A549 (cell line): ENCODE data around the gene HACL1. TPM values are rescaled to one million over a fixed set of nuclear protein-coding genes. Genes with fewer than 3 reads are reported as not detected.

ENCODE experiments used
- ATAC-seq, 2 experiments: fragments of 200-7000 bp in 1 of 2; fragments of >200 bp in 1 of 2; cut with Nextera tagmentation in 1 of 2; cut with Tn5 transposase in 1 of 2; 3 replicates each; pipeline versions ENCODE4 v1.8.0 to v1.9.1; 2018 to 2020; ENCODE audit warnings: mild to moderate bottlenecking in 1 of 2, moderate library complexity in 1 of 2
- CTCF ChIA-PET: fragments of 300-600 bp; sonication (Branson Sonifier 250); formaldehyde crosslinking; extraction: SDS; loops from one replicate; lab custom pipeline; 2021; ENCODE audit warnings: antibody characterized with exemption, inconsistent platforms; lab: Yijun Ruan, JAX
- POLR2A ChIA-PET: fragments of 350-600 bp; formaldehyde crosslinking; extraction: SDS; loops from one replicate; lab custom pipeline; 2021; ENCODE audit warnings: antibody characterized with exemption, inconsistent platforms; lab: Yijun Ruan, JAX
- DNase-seq, 2 experiments: peaks; one replicate each; pipeline versions ENCODE4 v3.0.0 to v3.0.0-alpha.2; 2011 to 2016; ENCODE audit warnings: low read depth in 1 of 2, low spot score in 1 of 2
- FAIRE-seq: peaks from 2 replicates; lab custom pipeline; 2011; peaks lifted over from hg19 to GRCh38; lab: Jason Lieb, UNC
- H3K27ac ChIP-seq, 2 experiments: fragments of >200 bp; sonication (Bioruptor Twin); formaldehyde crosslinking; 3 replicates each; pipeline ENCODE4 v1.5.1; 2016 to 2017
- H3K4me1 ChIP-seq: fragments of >200 bp; sonication (Bioruptor Twin); formaldehyde crosslinking; 3 replicates; pipeline ENCODE4 v1.6.1; 2016
- H3K4me2 ChIP-seq: fragments of >200 bp; sonication (Bioruptor Twin); formaldehyde crosslinking; 3 replicates; pipeline ENCODE4 v1.6.1; 2016
- H3K4me3 ChIP-seq: fragments of >200 bp; sonication (Bioruptor Twin); formaldehyde crosslinking; 3 replicates; pipeline ENCODE4 v1.5.1; 2016
- H3K9me3 ChIP-seq: fragments of >200 bp; sonication (Bioruptor Twin); formaldehyde crosslinking; 3 replicates; pipeline ENCODE4 v1.6.1; 2016
- BHLHE40 ChIP-seq: IDR thresholded peaks from 2 replicates; pipeline ENCODE4 v1.6.1; 2012; ENCODE audit warnings: low read depth, low read length, inconsistent platforms
- CHD2 ChIP-seq: fragments of 150-350 bp; IDR thresholded peaks from 2 replicates; pipeline ENCODE4 v1.6.1; 2014; ENCODE audit warnings: low read length; ENCODE audit not compliant: partially characterized antibody
- CHD4 ChIP-seq: fragments of 200-600 bp; sonication (generic); IDR thresholded peaks from 2 replicates; pipeline ENCODE4 v1.6.1; 2016; ENCODE audit warnings: antibody characterized with exemption, mild to moderate bottlenecking, borderline replicate concordance
- CTCF ChIP-seq: fragments of >200 bp; sonication (Bioruptor Twin); formaldehyde crosslinking; IDR thresholded peaks from 3 replicates; pipeline ENCODE4 v1.5.1; 2016
- FOSL2 ChIP-seq, 2 experiments: fragments of 450-650 bp in 1 of 2; fragments of >200 bp in 1 of 2; sonication (Bioruptor Twin) in 1 of 2; formaldehyde crosslinking; IDR thresholded peaks; 2 replicates each; pipeline versions ENCODE4 v1.5.0 to v1.6.1; 2016 to 2020; ENCODE audit warnings: mild to moderate bottlenecking in 1 of 2, moderate library complexity in 1 of 2
- MAFK ChIP-seq: fragments of 450-650 bp; IDR thresholded peaks from 2 replicates; pipeline ENCODE4 v1.6.1; 2014; ENCODE audit not compliant: partially characterized antibody
- NR3C1 ChIP-seq: fragments of >200 bp; sonication (Bioruptor Twin); formaldehyde crosslinking; IDR thresholded peaks from 3 replicates; pipeline ENCODE4 v1.6.1; 2017
- PHF8 ChIP-seq: fragments of 200-600 bp; sonication (generic); IDR thresholded peaks from 2 replicates; pipeline ENCODE4 v1.6.1; 2016; ENCODE audit warnings: low read depth, mild to moderate bottlenecking, antibody characterized with exemption, moderate library complexity, borderline replicate concordance
- POLR2AphosphoS2 ChIP-seq: conservative IDR thresholded peaks from 2 replicates; pipeline ENCODE4 v1.6.1; 2012; ENCODE audit warnings: low read length, improper control_type of control experiment, inconsistent platforms
- RAD21 ChIP-seq, 2 experiments: fragments of >200 bp in 1 of 2; sonication (Bioruptor Twin) in 1 of 2; formaldehyde crosslinking in 1 of 2; IDR thresholded peaks in 1 of 2; conservative IDR thresholded peaks in 1 of 2; 2 replicates in 1 of 2; 3 replicates in 1 of 2; pipeline ENCODE4 v1.6.1; 2012 to 2018; ENCODE audit warnings: inconsistent platforms in 1 of 2
- RARB ChIP-seq: fragments of 250-450 bp; sonication (Bioruptor Pico); IDR thresholded peaks from 2 replicates; pipeline ENCODE4 v1.8.0; 2021; ENCODE audit warnings: mild to moderate bottlenecking, moderate library complexity
- REST ChIP-seq: fragments of 200-600 bp; sonication (generic); IDR thresholded peaks from 2 replicates; pipeline ENCODE4 v1.6.1; 2016; ENCODE audit warnings: antibody characterized with exemption, mild to moderate bottlenecking, moderate library complexity
- SMC3 ChIP-seq: fragments of >200 bp; sonication (Bioruptor Twin); formaldehyde crosslinking; IDR thresholded peaks from 3 replicates; pipeline ENCODE4 v1.6.1; 2018; ENCODE audit warnings: inconsistent platforms
- SREBF2 ChIP-seq: fragments of 450-650 bp; IDR thresholded peaks from 2 replicates; pipeline ENCODE4 v1.6.1; 2014; ENCODE audit warnings: mild to moderate bottlenecking, moderate library complexity
- WGBS: methylation state at CpG from one replicate; pipeline ENCODE4 v1.1.6; 2017; ENCODE audit errors: missing lambda C conversion rate; 5-methylcytosine and 5-hydroxymethylcytosine counted together
- polyA plus RNA-seq, 4 experiments: library from polyadenylated mRNA; depleted of rRNA in 3 of 4; stranded (reverse); fragments of >200 nt; fragmentation: RNase III in 1 of 4; extraction: RNeasy Plus Mini Kit Qiagen cat#74134 plus additional on column Dnase treatment in 1 of 4; gene quantifications; 2 replicates in 3 of 4; 3 replicates in 1 of 4; pipeline ENCODE4 v1.2.3, GENCODE V29; 2011 to 2017

Gene HACL1
- polyA plus RNA-seq, 2 of the 4 experiments (the other 2 are of a cell fraction): 26.3 to 51.0 TPM

GRCh38 chr3:15562560-15562959 lies 38.8 kb downstream of the HACL1 start (continued):
- TF ChIP-seq FOSL2 (IDR thresholded peaks at IDR 0.05) (no peak), FOSL2 (CRISPR knock-in tag; IDR thresholded peaks at IDR 0.05) (no peak)
- TF ChIP-seq, all 56 proteins: peak for 0

GRCh38 chr3:15558581-15558980 lies 42.8 kb downstream of the HACL1 start:
- ChIA-PET CTCF (interaction anchor here (0.9 to 2.6 kb wide), 7 partner anchors 11 to 456 kb away, joined by 3 to 12 read pairs (median 4); no protein-coding TSS in a partner anchor), POLR2A (interaction anchor here (1.4 kb wide), 1 partner anchor 43 kb away, joined by 3 read pairs; the partner anchor contains the start of genes BTD and HACL1)
- Histone ChIP-seq H3K27ac (no peak overlapping the region), H3K9me3 (no peaks in the 10 kb centered on the region), H3K4me1 (peaks cover 6% of the 10 kb centered on the region; the same call in 1 of the 3 replicates), H3K4me2 (no peak overlapping the region), H3K4me3 (no peak overlapping the region)
- WGBS: 88% methylated on average over 9 of the region's 9 CpGs
- TF ChIP-seq CHD2 (no peak), RARB (no peak), REST (no peak), POLR2AphosphoS2 (no peak), FOSL2 (IDR thresholded peaks at IDR 0.05) (no peak), FOSL2 (CRISPR knock-in tag; IDR thresholded peaks at IDR 0.05) (no peak)
- ATAC-seq (no peak), DNase-seq (no peak), FAIRE-seq (no peak)

GRCh38 chr3:15557511-15557946 lies 43.8 kb downstream of the HACL1 start:
- TF ChIP-seq MAFK: peak; percentile 44
- TF ChIP-seq CHD4: no peak
- no peak for TF ChIP-seq BHLHE40
- no peak for TF ChIP-seq PHF8
- TF ChIP-seq SMC3: peak; percentile 54
- peak; percentile 48 to 59 for TF ChIP-seq RAD21 (conservative IDR thresholded peaks at IDR 0.05 in 1 of 2, IDR thresholded peaks at IDR 0.05 in 1 of 2)
- TF ChIP-seq SREBF2: no peak
- TF ChIP-seq CTCF: peak; percentile 69
- no peak for TF ChIP-seq NR3C1
- WGBS: 5% methylated on average over 3 of the region's 3 CpGs
- ATAC-seq (peak; percentile 96 to 99), DNase-seq (peak; percentile 28 to 81), FAIRE-seq (peak; percentile 54)
- no peak overlapping the region for H3K4me3 ChIP-seq
- ChIA-PET CTCF (interaction anchor here (0.6 to 3.0 kb wide), 22 partner anchors 10 to 455 kb away, joined by 3 to 12 read pairs (median 4); no protein-coding TSS in a partner anchor), POLR2A (interaction anchor here (1.4 kb wide), 1 partner anchor 44 kb away, joined by 3 read pairs; the partner anchor contains the start of genes BTD and HACL1)
- H3K4me1 ChIP-seq: peaks cover 6% of the 10 kb centered on the region; the same call in 1 of the 3 replicates
- peak overlapping the region; percentile 45 for H3K4me2 ChIP-seq
- H3K27ac ChIP-seq: 0 out of 6 replicates have a peak overlapping the region, but pooled peaks of 1 of the 2 experiments have one; percentile 38
- H3K9me3 ChIP-seq: no peaks in the 10 kb centered on the region
